KOPT-K1 (cell line): ENCODE data around the gene TNFRSF14.

ENCODE experiments used
- H3K27ac ChIP-seq: fragments of 200-600 bp; sonication (generic); 2 replicates; pipeline ENCODE4 v1.5.1; 2016; ENCODE audit warnings: antibody characterized with exemption, mild to moderate bottlenecking, low read depth, low read length; ENCODE audit not compliant: poor library complexity, severe bottlenecking
- H3K36me3 ChIP-seq: fragments of 200-600 bp; sonication (generic); 2 replicates; pipeline ENCODE4 v1.5.1; 2017; ENCODE audit warnings: antibody characterized with exemption, mild to moderate bottlenecking, low read length, moderate library complexity; ENCODE audit not compliant: insufficient read depth
- H3K9me3 ChIP-seq: fragments of 200-600 bp; sonication (generic); 2 replicates; pipeline ENCODE4 v1.5.1; 2017; ENCODE audit warnings: antibody characterized with exemption, low read length, mild to moderate bottlenecking; ENCODE audit not compliant: insufficient read depth, poor library complexity, severe bottlenecking

The TNFRSF14 gene

GRCh38 chr1:2588661-2589430 lies 32.7 kb downstream of the TNFRSF14 start:
- no peak overlapping the region for H3K27ac ChIP-seq
- H3K36me3 ChIP-seq, result peaks cover 4% of the 10 kb centered on the region; the same call in 1 of the 2 replicates
- H3K9me3 ChIP-seq, result no peaks in the 10 kb centered on the region

- H3K9me3 ChIP-seq, result no peaks in the 10 kb centered on the region
- H3K27ac ChIP-seq, result no peak overlapping the region
- peaks cover 4% of the 10 kb centered on the region; the same call in 1 of the 2 replicates for H3K36me3 ChIP-seq
These were observed 33.5 kb downstream of the TNFRSF14 start for GRCh38 chr1:2589431-2590232.

GRCh38 chr1:2590233-2591141 lies 34.3 kb downstream of the TNFRSF14 start:
- no peak overlapping the region for H3K27ac ChIP-seq
- peaks cover 4% of the 10 kb centered on the region; the same call in 1 of the 2 replicates for H3K36me3 ChIP-seq
- H3K9me3 ChIP-seq, result no peaks in the 10 kb centered on the region

GRCh38 chr1:2591233-2591580 lies 35.0 kb downstream of the TNFRSF14 start:
- Histone ChIP-seq H3K36me3 (peaks cover 4% of the 10 kb centered on the region; the same call in 1 of the 2 replicates), H3K9me3 (no peaks in the 10 kb centered on the region), H3K27ac (no peak overlapping the region)

GRCh38 chr1:2591581-2592261 lies 35.5 kb downstream of the TNFRSF14 start:
- Histone ChIP-seq H3K36me3 (peaks cover 4% of the 10 kb centered on the region; the same call in 1 of the 2 replicates), H3K27ac (no peak overlapping the region), H3K9me3 (no peaks in the 10 kb centered on the region)

GRCh38 chr1:2592672-2593071 lies 36.5 kb downstream of the TNFRSF14 start:
- H3K9me3 ChIP-seq, result peaks cover under 1% of the 10 kb centered on the region
- peaks cover 4% of the 10 kb centered on the region; the same call in 1 of the 2 replicates for H3K36me3 ChIP-seq
- H3K27ac ChIP-seq, result no peak overlapping the region

GRCh38 chr1:2593251-2593878 lies 37.2 kb downstream of the TNFRSF14 start:
- Histone ChIP-seq H3K27ac (no peak overlapping the region), H3K36me3 (peaks cover 4% of the 10 kb centered on the region; the same call in 1 of the 2 replicates), H3K9me3 (peaks cover 7% of the 10 kb centered on the region)

- H3K9me3 ChIP-seq, result peaks cover 13% of the 10 kb centered on the region
- peaks cover 3% of the 10 kb centered on the region; the same call in 1 of the 2 replicates for H3K36me3 ChIP-seq
- no peak overlapping the region for H3K27ac ChIP-seq
These were observed 38.0 kb downstream of the TNFRSF14 start for GRCh38 chr1:2594001-2594640.

GRCh38 chr1:2594641-2595131 lies 38.5 kb downstream of the TNFRSF14 start:
- no peaks in the 10 kb centered on the region for H3K36me3 ChIP-seq
- peaks cover 13% of the 10 kb centered on the region for H3K9me3 ChIP-seq
- no peak overlapping the region for H3K27ac ChIP-seq

- Histone ChIP-seq H3K27ac (no peak overlapping the region), H3K36me3 (no peaks in the 10 kb centered on the region), H3K9me3 (peaks cover 13% of the 10 kb centered on the region)
These were observed 39.2 kb downstream of the TNFRSF14 start for GRCh38 chr1:2595261-2595811.

GRCh38 chr1:2595812-2596529 lies 39.8 kb downstream of the TNFRSF14 start:
- H3K36me3 ChIP-seq, result no peaks in the 10 kb centered on the region
- H3K9me3 ChIP-seq, result peaks cover 13% of the 10 kb centered on the region
- H3K27ac ChIP-seq, result no peak overlapping the region

- Histone ChIP-seq H3K9me3 (peaks cover 13% of the 10 kb centered on the region), H3K27ac (no peak overlapping the region)
These were observed 40.6 kb downstream of the TNFRSF14 start for GRCh38 chr1:2596530-2597333.

More at GRCh38 chr1:2596530-2597333, 40.6 kb downstream of the TNFRSF14 start:
- H3K36me3 ChIP-seq, result no peaks in the 10 kb centered on the region
